IMR-90 (cell line): Measurements from ENCODE around the gene PARD6G.

Experiments used
- CEBPB ChIP-seq: IDR thresholded peaks from 2 replicates; pipeline ENCODE4 v1.6.1; 2012; ENCODE audit warnings: low read depth, low read length, improper control_type of control experiment
- CTCF ChIP-seq: conservative IDR thresholded peaks from 2 replicates; pipeline ENCODE4 v1.5.1; 2012; ENCODE audit warnings: mild to moderate bottlenecking, low read depth, low read length, improper control_type of control experiment
- MAZ ChIP-seq: IDR thresholded peaks from 2 replicates; pipeline ENCODE4 v1.6.1; 2012; ENCODE audit warnings: low read depth, mild to moderate bottlenecking, low read length, improper control_type of control experiment, moderate library complexity, borderline replicate concordance
- POLR2A ChIP-seq: IDR thresholded peaks from 2 replicates; pipeline ENCODE4 v1.6.1; 2012; ENCODE audit warnings: mild to moderate bottlenecking, low read depth, low read length
- RCOR1 ChIP-seq: IDR thresholded peaks from 2 replicates; pipeline ENCODE4 v1.6.1; 2012; ENCODE audit warnings: mild to moderate bottlenecking, low read length, improper control_type of control experiment; ENCODE audit not compliant: insufficient replicate concordance

DNA sequence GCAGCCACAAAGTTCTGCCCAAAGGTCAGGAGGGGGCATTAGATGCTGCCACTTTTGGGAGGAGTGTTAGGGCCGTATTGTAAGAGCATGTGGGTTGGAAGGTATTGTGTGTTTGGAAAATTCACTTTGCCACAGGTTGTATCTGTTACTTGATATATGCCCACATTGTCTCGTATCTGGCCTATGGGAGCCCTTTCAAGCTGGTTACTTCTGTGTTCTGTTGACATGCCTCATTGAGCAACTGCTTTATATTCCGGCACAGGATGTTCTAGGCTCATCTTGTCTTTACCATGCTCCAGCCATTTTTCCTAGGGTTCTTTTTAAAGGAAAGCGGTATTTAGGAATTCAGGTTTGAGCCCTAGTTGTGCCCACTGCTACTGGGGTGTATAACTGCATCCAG is 132.3 kb downstream of the PARD6G start:
- no peak for TF ChIP-seq RCOR1
- no peak for TF ChIP-seq POLR2A
- no peak for TF ChIP-seq CTCF
- TF ChIP-seq MAZ: no peak
- no peak for TF ChIP-seq CEBPB
